NCI-H1105 treated with DMSO at 0.1 percent for 48 hours (cell line): ENCODE measurements around the gene MAGEA12.
"Not testable (repeated sequence)": the region's sequence is repeated elsewhere in the genome, so short reads cannot be mapped to it uniquely, and the experiment has no call there.

Experiments
- DNase-seq: peaks from one replicate; lab custom pipeline; 2025; lab: John Stamatoyannopoulos, UW

MAGEA12 gene

DNA sequence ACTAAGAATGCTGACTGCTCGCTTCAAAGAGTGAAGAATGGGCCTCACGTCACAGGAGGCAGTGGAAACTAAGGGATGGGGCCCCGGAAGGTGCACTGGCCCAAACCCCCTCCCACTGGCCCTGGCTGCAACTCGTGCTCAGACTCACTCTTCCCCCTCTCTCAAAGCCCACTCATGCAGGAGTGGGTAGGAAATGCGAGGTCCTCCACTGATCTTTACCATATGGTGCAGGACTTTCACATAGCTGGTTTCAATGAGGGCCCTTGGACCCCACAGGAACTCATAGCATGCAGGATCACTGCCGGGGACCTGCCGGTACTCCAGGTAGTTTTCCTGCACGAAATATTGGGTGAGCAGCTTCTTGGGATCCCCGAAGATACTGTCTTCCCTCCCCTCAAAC lies 33.0 kb downstream of the MAGEA12 start:
- DNase-seq = not testable (repeated sequence)

DNA sequence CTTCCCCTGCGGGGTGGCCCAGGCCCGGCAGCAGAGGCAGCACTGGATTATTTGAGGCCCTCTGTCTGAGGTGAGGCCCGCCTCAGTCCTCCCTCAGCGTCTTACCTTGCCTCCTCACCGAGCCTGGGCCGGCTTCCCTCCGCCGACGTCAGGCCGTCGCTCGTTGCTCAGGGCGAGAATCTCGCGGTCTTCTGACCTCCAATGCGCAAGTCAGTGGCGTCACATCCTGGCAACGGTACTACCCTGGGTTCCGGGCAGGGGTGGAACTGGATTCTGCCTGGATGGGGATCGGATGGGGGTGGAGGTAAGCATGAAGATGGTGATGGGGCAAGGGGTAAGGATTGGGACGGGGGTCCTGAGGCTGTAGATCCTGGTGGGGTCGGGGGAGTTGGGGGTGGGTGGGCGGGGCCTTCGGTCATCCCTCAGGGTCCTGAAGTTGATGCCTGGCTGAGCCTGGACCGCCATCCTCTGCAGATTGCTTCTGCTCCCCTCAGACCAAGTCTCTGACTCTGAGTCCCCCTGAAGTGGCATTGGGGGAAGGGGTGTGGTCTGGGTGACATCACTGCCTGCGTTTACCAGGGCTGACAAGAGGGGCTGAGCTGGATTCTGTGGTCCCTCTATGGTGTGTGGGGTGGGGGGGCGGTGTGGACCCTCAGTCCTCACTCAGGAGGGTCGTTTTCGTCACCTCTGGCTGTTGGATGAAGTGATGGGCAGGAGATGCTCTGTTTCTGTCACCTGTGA lies 36.2 kb downstream of the MAGEA12 start, which contains the start of gene MAGEA6:
Gene MAGEA6, minus strand, starts transcription at position 141 of the 741 bp plus-strand sequence. CDS start 2,039 bp downstream, outside the sequence.
- not testable (repeated sequence) for DNase-seq

DNA sequence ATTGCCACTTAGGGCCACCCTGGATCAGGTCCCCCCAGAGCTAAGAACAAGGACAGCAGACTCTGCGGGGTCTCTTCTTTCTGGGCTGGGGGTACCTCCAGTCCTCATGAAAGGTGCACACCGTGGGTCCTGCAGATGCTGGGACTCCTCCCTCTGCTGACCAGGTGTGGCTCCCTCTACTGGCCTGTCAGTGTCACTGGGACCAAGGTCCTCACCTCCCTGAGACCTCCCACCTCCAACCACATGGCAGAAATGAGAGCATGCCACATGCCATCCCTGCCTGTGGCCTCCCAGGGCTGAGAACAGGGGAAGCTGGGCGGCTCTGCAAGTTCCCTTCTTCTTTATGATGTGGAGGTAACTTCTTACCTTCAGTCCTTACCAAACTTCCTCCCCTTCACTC lies 53.5 kb downstream of the MAGEA12 start:
- DNase-seq = not testable (repeated sequence)
